ENCODE results near the gene RAB26.

Gene RAB26

DNA sequence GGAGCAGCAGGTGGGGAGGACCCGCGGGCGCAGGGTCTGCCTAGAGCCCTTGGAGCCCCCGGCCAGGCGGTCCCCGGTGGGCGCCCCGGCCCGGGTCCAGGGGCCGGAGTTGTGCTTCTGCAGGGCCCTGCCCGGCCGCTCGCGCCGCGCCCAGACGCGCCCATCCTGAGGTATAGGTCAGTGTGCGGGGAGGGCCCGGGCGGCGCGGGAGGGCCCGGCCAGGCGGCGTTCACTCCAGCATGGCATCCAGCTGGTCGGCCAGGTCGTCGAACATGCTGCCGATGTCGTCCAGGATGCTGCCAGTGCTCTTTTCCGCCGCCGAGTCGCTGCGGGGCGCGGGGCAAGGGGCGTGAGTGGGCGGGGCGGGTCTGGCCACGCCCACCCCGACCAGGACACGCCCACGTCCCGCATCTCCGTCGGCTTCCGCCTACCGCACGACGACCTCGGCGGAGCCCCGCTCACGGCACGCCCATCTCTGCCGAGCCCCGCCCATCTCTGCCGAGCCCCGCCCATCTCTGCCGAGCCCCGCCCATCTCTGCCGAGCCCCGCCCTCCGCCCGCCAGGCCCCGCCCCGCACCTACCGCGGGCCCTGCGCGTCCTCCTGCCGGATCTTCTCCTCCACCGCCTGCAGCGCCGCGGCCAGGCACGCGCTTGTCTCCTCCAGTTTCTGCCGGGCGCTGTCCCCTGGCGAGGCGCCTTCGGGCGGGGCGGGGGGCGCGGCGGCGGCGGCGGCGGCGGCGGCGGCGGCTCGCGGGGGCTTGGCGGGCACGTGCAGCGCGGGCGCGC lies 30.1 kb downstream of the RAB26 start:
- DNase-seq (ENCODE audit: low read depth) = peak; percentile 21

DNA sequence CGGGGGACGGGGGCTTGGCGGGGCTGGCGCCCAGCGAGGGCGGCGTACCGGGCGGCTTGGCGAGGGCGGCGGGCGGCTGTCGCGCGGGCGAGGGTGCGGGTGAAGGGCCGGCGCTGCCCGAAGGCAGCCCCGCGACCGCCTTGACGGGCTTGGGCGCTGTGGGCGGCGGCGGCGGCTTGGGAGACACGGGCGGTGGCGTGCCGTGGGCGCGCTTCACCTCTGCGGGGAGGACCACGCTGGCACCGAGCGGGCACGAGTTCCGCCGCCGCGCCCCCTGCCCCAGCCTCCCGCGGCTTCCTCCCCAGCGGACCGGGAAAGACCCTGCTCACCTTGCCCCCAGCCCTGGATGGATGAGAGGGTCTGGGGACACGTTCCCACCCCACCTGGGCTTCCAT lies 30.7 kb downstream of the RAB26 start:
- no peak for DNase-seq (ENCODE audit: low read depth)

DNA sequence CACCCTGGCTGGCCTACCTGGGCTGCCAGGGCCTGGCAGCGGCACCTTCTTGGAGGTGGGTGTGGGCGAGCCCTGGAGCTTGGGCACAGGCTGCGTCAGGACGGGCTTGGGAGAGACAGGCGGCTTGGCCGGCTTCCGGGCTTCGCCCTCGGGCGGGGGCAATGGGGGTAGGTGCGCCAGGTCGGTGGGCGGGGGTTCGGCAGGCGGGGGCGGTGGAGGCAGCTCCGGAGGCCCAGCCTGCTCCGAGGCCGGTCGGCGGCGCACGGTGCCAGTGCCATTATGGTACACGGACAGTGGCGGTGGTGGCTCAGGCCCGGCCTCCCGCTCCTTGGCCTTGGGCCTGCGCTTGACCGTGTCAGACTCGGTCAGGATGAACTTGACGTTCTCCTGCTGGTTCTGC lies 31.2 kb downstream of the RAB26 start:
- DNase-seq (ENCODE audit: low read depth) = no peak

DNA sequence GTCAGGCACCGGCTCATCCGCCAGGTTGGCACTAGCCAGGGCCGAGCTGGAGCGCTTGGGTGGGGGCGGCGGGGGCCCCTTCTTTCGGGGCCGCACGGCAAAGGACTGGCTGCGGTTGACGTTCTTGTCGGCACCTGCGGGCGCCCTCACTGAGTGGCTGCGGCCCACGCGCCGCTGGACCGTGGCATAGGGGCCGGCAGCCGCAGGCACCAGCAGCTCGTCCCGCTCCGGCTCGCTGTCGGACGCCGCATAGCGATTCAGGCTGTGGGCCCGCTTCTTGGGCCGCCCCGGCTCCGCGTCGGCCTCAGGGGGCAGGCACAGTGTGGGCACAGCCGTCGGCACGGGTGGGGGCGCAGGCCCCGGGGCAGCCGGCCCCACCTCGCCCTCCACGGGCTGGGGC lies 32.0 kb downstream of the RAB26 start:
- DNase-seq (ENCODE audit: low read depth) = no peak

DNA sequence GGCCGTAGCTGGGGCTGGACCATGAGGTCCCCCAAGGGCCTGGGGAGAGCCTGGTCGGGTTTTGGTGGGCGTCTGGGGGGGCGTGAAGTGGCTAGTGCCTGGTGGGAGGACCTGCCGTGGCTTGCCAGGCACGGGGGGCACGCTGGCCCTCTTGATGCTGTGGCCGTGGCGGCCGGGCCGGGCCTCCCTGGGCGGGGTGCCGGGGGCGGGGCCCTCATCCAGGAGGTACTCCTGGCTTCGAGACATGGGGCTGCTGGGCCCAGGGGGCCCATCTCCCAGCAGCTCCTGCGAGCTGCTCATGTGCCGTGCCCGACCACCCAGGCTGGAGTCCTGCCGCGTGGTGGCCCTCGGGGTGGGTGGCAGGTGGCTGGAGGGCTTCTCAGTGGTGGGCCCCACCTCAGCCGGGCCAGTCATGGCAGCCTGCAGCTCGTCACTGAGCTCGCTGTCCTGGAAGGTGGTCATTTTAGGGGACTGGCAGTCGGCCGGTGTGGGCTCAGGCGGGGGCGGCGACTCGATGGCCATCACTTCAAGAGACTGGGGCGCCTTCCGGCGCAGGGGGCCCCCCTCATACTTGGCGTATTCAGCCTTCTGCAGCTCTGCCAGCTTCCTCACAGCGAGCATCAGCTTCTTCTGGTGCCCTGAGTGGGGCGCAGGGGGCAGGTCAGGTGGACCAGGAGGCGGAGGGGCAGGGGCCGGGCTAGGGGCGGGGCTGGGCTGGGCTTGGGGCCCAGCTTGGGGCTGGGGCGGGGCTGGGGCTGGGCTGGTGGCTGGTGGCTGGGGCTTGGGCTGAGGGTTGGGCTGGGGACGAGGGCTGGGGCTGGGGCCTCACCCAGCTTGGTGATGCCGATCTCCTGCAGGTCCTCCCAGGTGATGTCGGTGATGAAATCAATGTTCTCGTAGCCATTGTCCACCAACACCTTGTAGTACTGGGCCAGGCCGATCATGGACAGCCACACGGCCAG lies 32.8 kb downstream of the RAB26 start:
- no peak for DNase-seq (ENCODE audit: low read depth)

DNA sequence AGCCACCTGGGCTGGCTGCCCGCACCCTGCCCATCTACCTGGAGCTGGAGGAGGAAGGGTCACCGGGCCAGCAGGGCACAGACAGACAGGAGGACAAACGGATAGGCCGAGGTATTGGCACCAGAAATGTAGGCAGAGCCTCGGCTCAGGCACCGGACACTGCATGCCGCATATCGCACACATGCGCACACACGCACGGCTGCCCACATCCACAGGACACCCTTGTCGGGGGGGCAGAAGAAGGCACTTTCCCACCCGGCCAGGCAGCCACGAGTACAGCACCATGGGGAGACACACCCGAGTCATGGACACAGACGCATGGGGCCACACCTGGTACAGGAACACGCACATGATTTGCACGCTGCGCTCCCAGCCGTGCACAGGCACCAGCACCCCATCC lies 33.5 kb downstream of the RAB26 start:
- no peak for DNase-seq (ENCODE audit: low read depth)

DNA sequence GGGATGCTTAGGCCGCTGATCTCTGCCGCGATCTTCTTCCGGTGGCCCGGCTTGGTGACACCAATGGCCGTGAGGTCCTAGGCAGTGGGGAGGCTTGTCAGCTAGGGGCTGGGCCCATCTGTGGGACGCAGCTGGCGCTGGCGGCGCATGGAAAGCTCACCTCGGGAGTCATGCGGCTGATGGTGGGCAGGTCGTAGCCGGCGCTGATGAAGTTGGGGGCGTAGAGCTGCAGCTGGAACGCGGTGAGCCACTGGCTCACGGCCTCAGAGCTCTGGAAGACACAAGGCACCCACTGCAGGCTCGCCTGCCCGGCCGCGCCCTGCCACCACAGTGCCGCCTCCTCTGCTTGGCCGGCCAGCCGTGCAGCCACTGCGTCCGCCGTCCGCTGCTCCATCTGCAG lies 35.2 kb downstream of the RAB26 start:
- no peak for DNase-seq (ENCODE audit: low read depth)

DNA sequence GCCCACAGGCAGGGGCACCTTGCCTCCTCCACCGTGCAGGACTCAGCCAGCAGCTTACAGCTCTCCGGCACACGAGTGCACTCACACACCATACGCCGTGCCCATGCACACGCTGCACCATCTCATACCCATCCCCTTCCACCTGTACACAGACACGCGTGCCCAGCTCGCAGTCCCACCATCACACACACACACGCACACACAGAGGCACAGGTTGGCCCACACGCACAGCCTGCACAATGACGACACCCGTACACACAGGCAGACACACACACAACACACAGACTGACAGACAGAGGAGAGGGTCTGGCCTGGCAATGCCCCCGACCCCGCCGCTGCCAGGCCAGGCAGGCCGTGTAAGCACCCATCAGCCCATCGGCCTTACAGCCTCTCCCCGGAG lies 35.9 kb downstream of the RAB26 start:
- no peak for DNase-seq (ENCODE audit: low read depth)

DNA sequence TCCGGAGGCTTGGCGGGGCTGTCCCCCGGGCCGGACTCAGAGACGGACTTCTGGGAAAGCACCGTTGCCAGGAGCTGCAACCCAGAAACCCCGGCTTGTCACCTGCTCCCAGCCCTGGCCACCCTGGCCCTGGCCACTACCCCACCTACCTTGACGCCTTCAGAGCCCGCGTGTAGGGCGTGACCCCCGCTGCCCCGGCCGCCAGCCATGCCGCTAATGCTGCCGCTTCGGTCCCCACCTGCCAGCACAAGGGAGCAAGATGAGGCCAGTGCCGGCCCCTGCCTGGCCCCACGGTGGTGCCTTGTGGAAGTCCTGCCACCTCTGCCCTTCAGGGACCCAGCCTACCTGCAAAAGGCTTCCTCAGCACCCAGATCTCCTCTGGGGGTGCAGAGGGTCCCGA lies 36.5 kb downstream of the RAB26 start:
- no peak for DNase-seq (ENCODE audit: low read depth)

DNA sequence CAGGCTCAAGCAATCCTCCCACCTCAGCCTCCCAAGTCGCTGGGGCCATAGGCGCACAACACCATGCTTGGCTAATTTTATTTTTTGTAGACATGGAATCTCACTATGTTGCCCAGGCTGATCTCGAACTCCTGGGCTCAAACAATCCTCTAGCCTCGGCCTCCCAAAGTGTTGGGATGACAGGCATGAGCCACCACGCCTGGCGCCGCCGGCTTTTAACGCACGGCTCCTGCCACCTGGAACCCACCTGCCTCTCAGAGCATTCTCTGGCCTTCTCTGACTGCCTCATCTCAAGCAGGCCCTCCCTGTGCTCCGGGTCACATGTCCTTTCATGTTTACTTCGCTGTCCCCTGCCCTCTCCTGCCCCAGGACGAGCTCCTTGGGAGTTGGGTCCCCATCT lies 37.6 kb downstream of the RAB26 start:
- DNase-seq (ENCODE audit: low read depth) = no peak

DNA sequence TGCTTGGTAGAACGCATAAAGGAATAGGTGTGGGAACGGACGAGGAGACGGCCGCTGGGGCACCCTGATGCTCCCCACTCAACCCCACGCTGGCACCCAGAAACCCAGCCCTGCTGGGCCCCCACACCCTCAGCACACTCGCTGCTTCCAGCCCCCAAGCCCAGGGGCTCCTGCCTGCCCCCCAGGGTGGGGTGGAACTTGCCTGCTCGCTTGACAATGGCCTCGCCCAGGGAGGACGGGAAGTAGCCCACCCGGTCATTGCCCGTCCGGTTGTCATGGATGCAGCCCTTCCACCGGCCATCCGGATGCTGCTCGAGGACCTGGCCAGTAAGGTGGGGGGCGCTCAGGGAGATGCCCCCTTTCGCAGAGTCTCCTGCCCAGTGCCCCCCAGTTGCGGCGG lies 38.1 kb downstream of the RAB26 start:
- no peak for DNase-seq (ENCODE audit: low read depth)

DNA sequence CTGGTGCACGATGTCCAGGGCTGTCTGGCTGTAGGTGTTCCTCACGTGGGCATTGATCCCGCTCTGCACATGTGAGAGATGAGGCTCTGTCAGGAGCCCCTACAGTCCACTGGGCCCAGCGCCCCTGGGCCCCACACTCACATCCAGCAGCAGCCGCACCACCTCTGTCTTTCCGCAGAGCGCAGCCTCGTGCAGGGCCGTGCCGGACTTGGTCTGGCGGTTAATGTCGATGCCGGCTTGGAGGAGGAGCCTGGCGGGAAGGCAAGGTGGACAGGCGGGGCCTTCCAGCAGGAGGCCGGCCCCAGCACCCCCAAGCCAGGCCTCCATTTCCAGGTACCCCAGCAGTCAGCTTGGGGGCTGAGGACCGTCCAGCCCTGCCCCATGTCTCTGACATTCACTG lies 38.8 kb downstream of the RAB26 start:
- no peak for DNase-seq (ENCODE audit: low read depth)

DNA sequence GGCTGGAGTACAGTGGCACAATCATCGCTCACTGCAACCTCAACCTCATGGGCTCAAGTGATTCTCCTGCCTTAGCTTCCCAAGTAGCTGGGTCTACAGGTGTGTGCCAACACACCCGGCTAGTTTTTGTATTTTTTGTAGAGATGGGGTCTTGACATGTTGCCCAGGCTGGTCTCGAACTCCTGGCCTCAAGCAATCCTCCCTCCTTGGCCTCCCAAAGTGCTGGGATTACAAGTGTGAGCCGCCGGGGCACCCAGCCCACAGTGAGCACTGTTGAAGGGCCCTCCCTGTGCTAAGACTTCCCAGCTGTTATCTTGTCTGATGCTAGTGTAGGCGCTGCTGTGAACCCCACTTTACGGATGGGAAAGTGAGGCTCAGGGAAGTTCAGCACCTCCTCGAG lies 40.0 kb downstream of the RAB26 start:
- no peak for DNase-seq (ENCODE audit: low read depth)

DNA sequence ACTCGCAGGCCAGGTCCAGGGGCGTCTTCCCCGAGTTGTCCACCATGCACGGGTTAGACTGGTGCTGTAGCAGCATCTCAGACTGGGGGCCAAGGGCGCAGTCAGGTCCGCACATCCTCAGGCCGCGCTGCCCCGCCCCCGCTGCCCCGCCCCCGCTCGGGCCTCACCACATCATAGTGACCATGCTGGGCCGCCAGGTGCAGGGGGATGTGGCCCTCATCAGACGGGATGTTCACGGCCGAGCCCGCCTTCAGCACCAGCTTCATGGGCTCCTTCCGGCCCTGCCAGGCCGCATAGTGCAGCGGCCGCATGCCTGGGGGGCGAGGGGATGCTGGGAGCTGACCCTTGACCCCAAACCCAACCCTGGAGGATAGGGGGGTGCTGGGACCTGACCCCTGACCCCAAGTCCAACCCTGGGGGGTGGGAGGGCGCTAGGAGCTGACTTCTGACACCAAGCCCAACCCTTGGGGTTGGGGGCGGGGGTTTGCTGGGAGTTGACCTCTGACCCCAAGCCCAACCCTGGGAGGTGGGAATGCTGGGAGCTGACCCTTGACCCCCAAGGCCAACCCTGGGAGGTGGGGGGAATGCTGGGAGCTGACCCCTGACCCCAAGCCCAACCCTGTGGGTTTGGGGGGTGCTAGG lies 40.9 kb downstream of the RAB26 start:
- DNase-seq (ENCODE audit: low read depth) = no peak

DNA sequence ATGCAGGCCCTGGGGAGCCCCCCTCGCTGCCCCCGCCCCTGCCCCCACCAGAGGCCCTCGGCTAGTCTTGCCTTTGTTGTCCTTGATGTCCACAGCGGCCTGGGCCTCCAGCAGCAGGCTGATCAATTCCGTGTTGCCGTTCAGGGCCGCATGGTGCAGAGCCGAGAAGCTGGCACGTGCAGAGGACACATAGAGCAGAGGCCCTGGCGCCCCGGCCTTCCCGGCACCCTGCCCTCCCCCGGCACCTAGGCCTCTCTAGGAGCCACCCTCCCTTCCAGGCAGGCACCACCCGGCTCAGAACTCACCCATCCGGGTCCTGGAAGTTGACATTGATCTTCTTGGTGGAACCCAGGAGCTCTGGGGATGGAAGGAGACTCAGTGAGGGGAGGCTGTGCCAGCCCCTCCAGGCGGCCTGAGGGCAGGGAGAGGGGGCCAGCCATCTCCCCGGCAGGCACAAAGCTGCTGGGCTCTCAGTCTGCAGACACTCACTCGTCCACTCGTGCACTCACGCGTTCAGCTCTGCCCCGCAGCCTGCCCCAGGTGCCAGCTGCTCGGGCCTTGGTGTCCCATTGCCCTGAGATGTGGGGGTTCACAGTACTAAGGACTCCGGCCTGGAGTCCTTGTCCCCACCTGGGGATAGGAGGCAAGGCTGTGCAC lies 41.7 kb downstream of the RAB26 start:
- DNase-seq (ENCODE audit: low read depth) = no peak

DNA sequence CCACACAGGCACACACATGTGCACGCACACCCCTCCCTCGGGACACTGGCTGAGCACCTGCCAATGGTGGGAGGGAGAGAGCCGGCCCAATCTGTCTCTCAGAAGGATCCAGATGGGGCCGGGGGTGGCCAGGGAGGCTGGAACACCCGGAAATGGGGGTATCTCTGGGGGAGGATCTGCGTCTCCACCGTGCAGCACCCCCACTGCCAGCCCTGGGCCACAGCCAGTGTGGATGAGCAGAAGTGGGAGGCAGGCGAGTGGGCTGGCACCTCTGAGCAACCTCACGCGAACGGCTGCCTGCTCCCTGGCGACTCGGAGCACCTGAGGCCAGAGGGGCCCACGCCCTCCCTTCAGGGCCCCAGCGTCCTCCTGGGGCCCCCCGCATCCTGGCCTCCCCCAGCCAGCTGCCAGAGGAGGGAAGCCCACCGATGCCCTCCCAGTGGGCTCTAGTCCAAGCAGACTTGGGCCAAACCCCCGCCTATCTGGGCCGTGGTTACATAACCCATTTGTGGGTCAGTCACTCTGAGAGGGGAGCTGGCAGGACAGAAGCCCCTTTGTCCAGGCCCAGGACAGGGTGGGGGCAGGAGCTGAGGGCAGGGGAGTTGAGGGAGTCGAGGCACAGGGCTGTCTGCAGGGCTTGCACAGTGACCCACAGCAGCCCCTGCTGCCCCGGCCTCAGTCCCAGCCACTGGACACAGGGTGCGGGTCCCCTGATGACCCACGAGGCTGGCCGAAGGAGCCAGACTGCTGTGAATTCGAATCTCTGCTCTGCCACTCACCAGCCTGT lies 42.4 kb downstream of the RAB26 start:
- no peak for DNase-seq (ENCODE audit: low read depth)

DNA sequence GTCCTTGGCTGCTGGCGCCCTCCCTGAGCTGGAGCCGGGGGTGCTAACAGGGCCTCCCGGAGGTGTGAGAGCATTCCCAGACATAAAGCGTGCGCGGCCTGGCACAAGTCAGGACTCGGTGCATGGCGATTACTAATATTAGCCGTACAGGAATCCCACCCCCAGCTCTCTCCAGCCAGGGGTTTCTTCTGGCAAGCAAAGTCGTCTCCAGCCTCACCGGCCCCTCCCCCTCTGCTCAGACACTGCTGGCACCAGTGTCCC lies 43.0 kb downstream of the RAB26 start:
- DNase-seq (ENCODE audit: low read depth) = no peak

DNA sequence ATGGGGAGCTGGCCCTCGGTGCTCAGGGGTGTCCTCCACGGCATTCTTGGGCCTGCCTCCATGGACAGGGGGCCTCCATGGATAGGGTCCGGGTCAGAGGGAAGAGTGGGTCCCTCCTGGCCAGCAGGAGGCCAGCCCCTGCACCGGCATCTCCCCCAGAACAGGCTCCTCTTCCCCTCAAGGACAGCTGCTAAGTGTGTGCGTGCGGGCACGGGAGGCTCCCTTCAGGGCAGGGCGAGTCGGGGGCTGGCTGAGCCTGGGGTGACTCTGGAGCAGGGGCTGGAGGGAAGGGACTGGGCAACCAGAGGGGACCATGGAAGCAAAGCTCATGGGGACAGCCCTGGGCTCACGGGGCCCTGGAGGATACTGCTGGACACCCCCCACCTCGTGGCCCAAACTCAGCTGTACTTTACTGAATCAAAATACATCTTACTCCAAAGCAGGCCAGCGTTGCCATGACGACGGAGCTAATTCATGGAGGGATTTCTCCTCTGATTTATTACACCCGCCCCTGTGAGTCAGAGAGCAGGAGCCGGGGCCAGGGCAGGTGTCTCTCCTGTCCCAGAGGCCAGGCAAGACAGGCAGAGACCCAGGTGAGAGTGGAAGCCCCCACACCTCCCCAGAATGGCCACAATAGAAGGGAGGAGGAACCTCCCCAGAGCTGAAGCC lies 45.9 kb downstream of the RAB26 start:
- no peak for DNase-seq (ENCODE audit: low read depth)

DNA sequence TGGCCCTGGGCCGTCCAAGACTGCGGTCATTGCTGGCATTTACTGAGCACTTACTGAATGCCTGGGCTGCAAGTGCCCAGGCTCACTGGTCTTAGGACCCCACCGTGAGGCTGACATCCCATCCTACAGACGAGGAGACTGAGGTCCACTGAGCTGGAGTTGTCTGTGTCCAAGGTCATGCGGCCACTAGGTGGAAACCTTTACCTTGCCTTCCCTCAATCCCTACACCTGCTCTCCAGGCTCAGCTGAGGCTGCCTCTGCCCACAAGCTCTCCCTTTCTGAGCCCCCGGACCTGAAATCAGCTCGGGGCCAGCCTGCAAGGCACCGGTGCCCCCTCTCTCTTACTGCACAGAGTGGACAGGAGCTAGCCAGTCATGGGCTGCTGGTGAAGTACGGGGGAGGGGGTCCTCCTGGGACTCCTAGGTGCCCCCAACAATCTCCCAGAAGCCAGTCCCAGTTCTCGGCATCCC lies 46.5 kb downstream of the RAB26 start:
- peak; percentile 16 for DNase-seq (ENCODE audit: low read depth)

DNA sequence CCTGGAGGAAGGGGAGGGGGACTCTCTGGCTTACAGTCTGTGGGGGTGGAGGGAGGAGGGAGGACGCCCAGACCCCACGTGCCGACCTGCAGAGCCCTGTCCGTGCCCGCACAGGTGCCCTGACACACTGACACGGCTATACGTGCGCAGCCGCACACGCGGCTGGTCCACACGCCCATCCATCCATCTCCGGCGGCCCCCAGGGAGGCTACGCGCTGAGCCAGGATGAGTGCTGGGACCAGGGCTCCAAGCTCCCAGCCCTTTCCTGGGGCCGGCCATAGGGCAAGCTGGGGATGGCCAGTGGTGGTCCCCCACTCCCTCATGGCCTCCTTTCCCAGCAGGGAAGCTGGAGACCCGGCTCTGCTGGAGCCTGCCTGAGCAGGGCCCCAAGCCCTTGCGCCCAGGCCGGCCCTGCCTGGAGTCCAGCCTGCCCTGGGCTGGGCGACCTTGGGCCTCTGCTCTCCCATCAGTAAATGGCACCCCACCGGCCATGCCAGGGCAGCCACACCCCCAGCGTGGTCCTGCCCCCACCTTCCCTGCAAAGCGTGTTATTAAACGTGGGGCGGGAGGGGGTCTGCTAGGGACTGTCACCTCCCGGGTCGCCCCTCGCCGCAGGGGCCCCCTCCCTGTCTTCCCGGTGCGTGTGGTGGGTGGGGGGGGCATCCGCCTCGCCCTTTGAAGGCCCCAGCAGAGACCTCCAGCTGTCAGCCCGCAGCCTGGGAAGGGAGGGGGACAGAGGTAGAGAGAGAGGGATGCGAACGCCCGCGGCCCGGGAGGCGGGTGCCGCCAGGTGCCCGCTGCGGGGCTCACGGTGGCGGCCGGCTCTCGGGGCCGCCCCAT lies 47.1 kb downstream of the RAB26 start:
- DNase-seq (ENCODE audit: low read depth) = no peak

Data from T-helper 22 cell (primary cell).